ENCODE results near the gene BPIFB1. TPM values are rescaled to one million over a fixed set of nuclear protein-coding genes. Genes with fewer than 3 reads are reported as not detected.

BPIFB1 gene
- total and polyA plus RNA-seq, 9 of the 15 experiments (the other 6 are each of a cell fraction or from before 2014, with no cell fraction given): not detected

DNA sequence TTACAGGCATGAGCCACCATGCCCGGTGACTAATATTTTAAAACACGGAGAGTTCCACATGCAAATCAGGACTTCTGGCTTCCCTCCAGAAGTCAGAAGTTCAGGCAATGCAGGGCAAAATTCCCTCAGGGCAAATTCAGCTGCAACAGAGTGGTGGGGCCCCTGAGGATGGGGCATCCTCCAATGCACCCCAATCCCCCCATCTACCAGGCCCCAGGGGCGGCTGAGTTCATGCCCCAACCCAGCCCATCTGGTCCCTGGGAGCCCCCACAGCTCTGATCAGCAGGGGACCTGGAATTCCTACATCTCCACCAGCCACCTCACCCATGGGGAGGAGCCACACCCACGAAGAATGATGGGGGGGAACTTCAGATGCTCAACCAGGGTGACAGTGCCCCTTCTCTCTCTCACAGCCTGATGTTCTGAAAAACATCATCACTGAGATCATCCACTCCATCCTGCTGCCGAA, 22.6 kb downstream of the BPIFB1 start:
- H2AFZ ChIP-seq (ENCODE audit: low read depth, low read length): no peak overlapping the region
- H3K27ac ChIP-seq (ENCODE audit: extremely low read depth, low read depth, low read length): no peak overlapping the region
- H3K4me2 ChIP-seq (ENCODE audit: insufficient read depth, low read length): no peak overlapping the region
- H3K9me1 ChIP-seq (ENCODE audit: control insufficient read depth, insufficient read depth, low read length): no peaks in the 10 kb centered on the region
- WGBS (ENCODE audit: insufficient coverage, low coverage, missing lambda C conversion rate): 0% methylated on average over 5 of the region's 5 CpGs
- no peak overlapping the region for H3K4me3 ChIP-seq
- no peaks in the 10 kb centered on the region for H3K36me3 ChIP-seq (ENCODE audit: control insufficient read depth, insufficient read depth, low read length)
- ATAC-seq: no peak
- FAIRE-seq: no peak
- CTCF ChIA-PET (ENCODE audit: low intra/inter-chr PET ratio): no interaction called here
- peaks cover 4% of the 10 kb centered on the region; the same call in 1 of the 2 replicates for H4K20me1 ChIP-seq (replicated peaks; ENCODE audit: control insufficient read depth, insufficient read depth, low read length)
- H3K4me1 ChIP-seq (replicated peaks in 1 of 2; ENCODE audit: control insufficient read depth in 2 of 2, insufficient read depth in 2 of 2, low read length in 2 of 2): no peaks in the 10 kb centered on the region
- BruUV-seq (replicated peaks): no TSS peak
- peaks cover 8 to 48% of the 10 kb centered on the region in 2 experiments; a peak in 4 of 5 replicates for H3K27me3 ChIP-seq (ENCODE audit: control insufficient read depth in 2 of 2, insufficient read depth in 2 of 2, low read length in 2 of 2)
- in situ Hi-C loops (cut with MboI): no loop called here
- no peaks in the 10 kb centered on the region for H3K79me2 ChIP-seq (ENCODE audit: control insufficient read depth, insufficient read depth, low read length)
- no peak for DNase-seq (ENCODE audit: extremely low read depth in 1 of 4, low spot score in 3 of 4)
- intact Hi-C loops (cut with micrococcal nuclease): no loop called here
- POLR2A ChIA-PET: no interaction called here
- H3K9me3 ChIP-seq (replicated peaks; ENCODE audit: control insufficient read depth, insufficient read depth, low read depth, low read length): no peaks in the 10 kb centered on the region; the same call in 1 of the 2 replicates
- TF ChIP-seq SMARCC2 (IDR thresholded peaks at IDR 0.05; ENCODE audit: low read depth) (no peak), ZNF696 (CRISPR knock-in tag; conservative IDR thresholded peaks at IDR 0.05) (no peak), RB1 (IDR thresholded peaks at IDR 0.05; ENCODE audit: low read depth) (no peak)
- TF ChIP-seq, protein P1, sequence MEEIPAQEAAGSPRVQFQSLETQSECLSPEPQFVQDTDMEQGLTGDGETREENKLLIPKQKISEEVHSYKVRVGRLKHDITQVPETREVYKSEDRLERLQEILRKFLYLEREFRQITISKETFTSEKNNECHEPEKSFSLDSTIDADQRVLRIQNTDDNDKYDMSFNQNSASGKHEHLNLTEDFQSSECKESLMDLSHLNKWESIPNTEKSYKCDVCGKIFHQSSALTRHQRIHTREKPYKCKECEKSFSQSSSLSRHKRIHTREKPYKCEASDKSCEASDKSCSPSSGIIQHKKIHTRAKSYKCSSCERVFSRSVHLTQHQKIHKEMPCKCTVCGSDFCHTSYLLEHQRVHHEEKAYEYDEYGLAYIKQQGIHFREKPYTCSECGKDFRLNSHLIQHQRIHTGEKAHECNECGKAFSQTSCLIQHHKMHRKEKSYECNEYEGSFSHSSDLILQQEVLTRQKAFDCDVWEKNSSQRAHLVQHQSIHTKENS (CRISPR knock-in tag; IDR thresholded peaks at IDR 0.05): no peak
- H3K9ac ChIP-seq (ENCODE audit: insufficient read depth in 1 of 2, low read depth in 2 of 2, low read length in 2 of 2): no peak overlapping the region

DNA sequence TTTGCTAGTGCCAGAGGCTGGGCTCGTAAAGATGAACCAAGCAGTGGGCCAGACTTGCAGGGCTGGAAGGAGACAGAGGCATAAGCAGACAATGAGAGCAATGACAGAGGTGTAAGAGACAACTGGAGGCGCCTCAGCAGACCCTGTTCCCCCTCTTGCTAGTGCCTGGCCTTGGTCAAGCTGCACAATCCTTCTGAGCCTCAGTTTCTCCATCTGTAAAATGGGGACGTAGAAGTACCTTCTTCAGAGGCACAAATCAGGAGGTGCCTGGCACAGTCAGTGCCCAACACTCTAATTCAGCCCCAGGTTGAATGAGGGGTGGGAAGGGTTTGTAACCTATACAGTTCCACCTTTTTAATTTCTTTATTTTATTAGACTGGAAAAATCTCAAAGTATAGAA, 23.2 kb downstream of the BPIFB1 start:
- no peak for ATAC-seq
- Histone ChIP-seq H2AFZ (ENCODE audit: low read depth, low read length) (no peak overlapping the region), H4K20me1 (replicated peaks; ENCODE audit: control insufficient read depth, insufficient read depth, low read length) (peaks cover 4% of the 10 kb centered on the region; the same call in 1 of the 2 replicates), H3K27ac (ENCODE audit: extremely low read depth, low read depth, low read length) (no peak overlapping the region), H3K4me1 (replicated peaks in 1 of 2; ENCODE audit: control insufficient read depth in 2 of 2, insufficient read depth in 2 of 2, low read length in 2 of 2) (no peaks in the 10 kb centered on the region), H3K4me2 (ENCODE audit: insufficient read depth, low read length) (no peak overlapping the region), H3K79me2 (ENCODE audit: control insufficient read depth, insufficient read depth, low read length) (no peaks in the 10 kb centered on the region), H3K9me1 (ENCODE audit: control insufficient read depth, insufficient read depth, low read length) (no peaks in the 10 kb centered on the region), H3K36me3 (ENCODE audit: control insufficient read depth, insufficient read depth, low read length) (no peaks in the 10 kb centered on the region), H3K9me3 (replicated peaks; ENCODE audit: control insufficient read depth, insufficient read depth, low read depth, low read length) (no peaks in the 10 kb centered on the region; the same call in 1 of the 2 replicates), H3K9ac (ENCODE audit: insufficient read depth in 1 of 2, low read depth in 2 of 2, low read length in 2 of 2) (no peak overlapping the region), H3K4me3 (no peak overlapping the region), H3K27me3 (ENCODE audit: control insufficient read depth in 2 of 2, insufficient read depth in 2 of 2, low read length in 2 of 2) (peaks cover 8 to 44% of the 10 kb centered on the region in 2 experiments; a peak in 4 of 5 replicates)
- POLR2A ChIA-PET: no interaction called here
- no TSS peak for BruUV-seq (replicated peaks)
- TF ChIP-seq SIN3A (IDR thresholded peaks at IDR 0.05; ENCODE audit: borderline replicate concordance in 2 of 2, control insufficient read depth in 1 of 2, low read depth in 2 of 2, low read length in 2 of 2): no peak
- 0 out of 4 replicates have a peak, but pooled peaks of 1 of the 2 experiments have one; percentile 12 for TF ChIP-seq RCOR1 (IDR thresholded peaks at IDR 0.05; ENCODE audit: borderline replicate concordance in 1 of 2, low read depth in 2 of 2, low read length in 2 of 2)
- TF ChIP-seq RBM25 (IDR thresholded peaks at IDR 0.05; ENCODE audit: low read depth, low read length, severe bottlenecking): peak; percentile 69
- no peak for DNase-seq (ENCODE audit: extremely low read depth in 1 of 4, low spot score in 3 of 4)
- in situ Hi-C loops (cut with MboI): no loop called here
- CTCF ChIA-PET (ENCODE audit: low intra/inter-chr PET ratio): no interaction called here
- 4% methylated on average over 3 of the region's 3 CpGs for WGBS (ENCODE audit: insufficient coverage, low coverage, missing lambda C conversion rate)
- intact Hi-C loops (cut with micrococcal nuclease): no loop called here
- FAIRE-seq: no peak

Measured in K562 (cell line).